Endothelial cell of umbilical vein (primary cell): ENCODE measurements around the gene DYRK1A. TPM values are rescaled to one million over a fixed set of nuclear protein-coding genes. Genes with fewer than 3 reads are reported as not detected.

Experiments used
- BruUV-seq: library from RNA; stranded (reverse); fragments of 400-500 nt; replicated peaks from 2 replicates; lab custom pipeline; 2021; lab: Mats Ljungman, UMichigan
- CTCF ChIA-PET: fragments of 300-600, 350-600 bp; sonication (Branson Sonifier 250); formaldehyde crosslinking; loops from one replicate; lab custom pipeline; 2021; ENCODE audit warnings: antibody characterized with exemption, inconsistent platforms; lab: Charles Lee
- POLR2A ChIA-PET: fragments of 300-600, 350-600 bp; sonication (Branson Sonifier 250); formaldehyde crosslinking; loops from one replicate; lab custom pipeline; 2021; ENCODE audit warnings: antibody characterized with exemption, inconsistent platforms; lab: Charles Lee
- DNase-seq: peaks from one replicate; pipeline ENCODE4 v3.0.0-alpha.2; 2011; ENCODE audit warnings: low read depth, low spot score
- FAIRE-seq: peaks from 2 replicates; lab custom pipeline; 2011; peaks lifted over from hg19 to GRCh38; lab: Jason Lieb, UNC
- H2AFZ ChIP-seq: 2 replicates; pipeline ENCODE4 v1.6.0; 2012; ENCODE audit warnings: low read depth, low read length, control low read depth, inconsistent platforms
- H3K27ac ChIP-seq: 2 replicates; pipeline ENCODE4 v1.5.1; 2011; ENCODE audit warnings: low read depth, mild to moderate bottlenecking, control low read depth, low read length, moderate library complexity; ENCODE audit not compliant: insufficient read depth
- H3K27me3 ChIP-seq, 2 experiments: 2 replicates each; pipeline versions ENCODE4 v1.6.0 to v1.6.1; 2011; ENCODE audit warnings: low read length in 2 of 2, mixed read lengths in 1 of 2; ENCODE audit not compliant: control insufficient read depth in 2 of 2, insufficient read depth in 2 of 2
- H3K36me3 ChIP-seq, 2 experiments: 2 replicates in 1 of 2; 3 replicates in 1 of 2; pipeline ENCODE4 v1.5.1; 2011; ENCODE audit warnings: low read length in 2 of 2, mild to moderate bottlenecking in 1 of 2, moderate library complexity in 1 of 2; ENCODE audit not compliant: control insufficient read depth in 2 of 2, insufficient read depth in 2 of 2; ENCODE audit errors: extremely low read depth in 1 of 2
- H3K4me1 ChIP-seq: 3 replicates; pipeline ENCODE4 v1.5.1; 2011; ENCODE audit warnings: mild to moderate bottlenecking, low read length; ENCODE audit not compliant: control insufficient read depth, insufficient read depth; ENCODE audit errors: extremely low read depth
- H3K4me2 ChIP-seq: 2 replicates; pipeline ENCODE4 v1.6.1; 2011; ENCODE audit warnings: low read length, control low read depth, mixed read lengths; ENCODE audit not compliant: insufficient read depth
- H3K4me3 ChIP-seq, 3 experiments: fragments of 200-600 bp in 1 of 3; sonication (generic), shearing (Covaris generic) in 1 of 3; replicated peaks in 1 of 3; 2 replicates each; pipeline ENCODE4 v1.5.1; 2011 to 2016; ENCODE audit warnings: control low read depth in 3 of 3, low read length in 3 of 3, mild to moderate bottlenecking in 2 of 3, inconsistent platforms in 1 of 3, low read depth in 1 of 3, moderate library complexity in 1 of 3; ENCODE audit not compliant: insufficient read depth in 1 of 3
- H3K79me2 ChIP-seq: 2 replicates; pipeline ENCODE4 v1.6.0; 2012; ENCODE audit warnings: low read length, inconsistent platforms; ENCODE audit not compliant: control insufficient read depth, insufficient read depth
- H3K9ac ChIP-seq: replicated peaks from 2 replicates; pipeline ENCODE3; 2011; ENCODE audit warnings: low read length, control low read depth; ENCODE audit not compliant: insufficient read depth; ENCODE audit errors: extremely low read depth
- H3K9me1 ChIP-seq: replicated peaks from 3 replicates; pipeline ENCODE4 v1.6.0; 2011; ENCODE audit warnings: mild to moderate bottlenecking, low read length; ENCODE audit not compliant: control insufficient read depth, insufficient read depth; ENCODE audit errors: extremely low read depth
- H3K9me3 ChIP-seq: replicated peaks from 2 replicates; pipeline ENCODE4 v1.5.1; 2012; ENCODE audit warnings: low read length, inconsistent platforms; ENCODE audit not compliant: control insufficient read depth, insufficient read depth
- H4K20me1 ChIP-seq: replicated peaks from 2 replicates; pipeline ENCODE3; 2011; ENCODE audit warnings: mild to moderate bottlenecking, low read length; ENCODE audit not compliant: control insufficient read depth, insufficient read depth; ENCODE audit errors: extremely low read depth
- CTCF ChIP-seq, 2 donors: IDR thresholded peaks; 1 replicate in 1 of 2; 2 replicates in 1 of 2; pipeline ENCODE4 v1.5.1; 2011; ENCODE audit warnings: low read length in 2 of 2, mild to moderate bottlenecking in 2 of 2, moderate library complexity in 2 of 2, control low read depth in 1 of 2, inconsistent platforms in 1 of 2, low read depth in 1 of 2; ENCODE audit not compliant: insufficient read depth in 1 of 2; ENCODE audit errors: extremely low read depth in 1 of 2
- FOS ChIP-seq: IDR thresholded peaks from 2 replicates; pipeline ENCODE4 v1.6.1; 2011; ENCODE audit warnings: mild to moderate bottlenecking, low read length, moderate library complexity, borderline replicate concordance; ENCODE audit not compliant: insufficient read depth
- GATA2 ChIP-seq: IDR thresholded peaks from 2 replicates; pipeline ENCODE4 v1.7.0; 2011; ENCODE audit warnings: low read depth, mild to moderate bottlenecking, moderate library complexity, mixed read lengths, low read length; ENCODE audit not compliant: insufficient read length, insufficient read depth
- JUN ChIP-seq: IDR thresholded peaks from 2 replicates; pipeline ENCODE4 v1.6.1; 2011; ENCODE audit warnings: borderline replicate concordance, low read depth; ENCODE audit not compliant: insufficient read length, insufficient read depth
- MAX ChIP-seq: IDR thresholded peaks from 2 replicates; pipeline ENCODE4 v1.6.1; 2011; ENCODE audit not compliant: insufficient read depth, insufficient read length
- MYC ChIP-seq: IDR thresholded peaks from one replicate; pipeline ENCODE4 v1.6.1; 2011; ENCODE audit warnings: mild to moderate bottlenecking, low read depth, low read length
- POLR2A ChIP-seq: IDR thresholded peaks from 2 replicates; pipeline ENCODE4 v1.6.1; 2012; ENCODE audit warnings: low read depth, mild to moderate bottlenecking, control low read depth, low read length
- POLR2AphosphoS5 ChIP-seq: IDR thresholded peaks from 2 replicates; pipeline ENCODE4 v1.6.1; 2012; ENCODE audit warnings: low read depth, mild to moderate bottlenecking, control low read depth, low read length, moderate library complexity; ENCODE audit not compliant: insufficient read depth
- dilution Hi-C: fragments of 300-500 bp; cut with MboI; formaldehyde crosslinking; loops from one replicate; pipeline ENCODE4 v1.15.0; 2019; ENCODE audit warnings: low sequenced_read_pairs; ENCODE audit not compliant: extremely low pct_ligation_motif_present
- intact Hi-C: fragments of 100-400 bp; cut with micrococcal nuclease; formaldehyde crosslinking; loops from one replicate; pipeline ENCODE4 v1.10.0; 2022
- polyA plus RNA-seq, 4 experiments: library from polyadenylated mRNA; depleted of rRNA in 3 of 4; stranded (reverse) in 3 of 4; unstranded in 1 of 4; fragments of >200 nt; gene quantifications; 2 replicates each; pipeline versions ENCODE4 v1.2.1 to v1.2.3, GENCODE V29; 2011 to 2012; ENCODE audit warnings: missing spikeins in 1 of 4
- total RNA-seq: library from RNA; stranded (reverse); gene quantifications from 2 replicates; pipeline ENCODE4 v1.2.3, GENCODE V29; 2021

The DYRK1A gene
- total and polyA plus RNA-seq, 2 donors (not counting 3 experiments of a cell fraction or from before 2014, with no cell fraction given), result 51.8 to 53.7 TPM

- intact Hi-C loops, result no loop called here
- H3K9me1 ChIP-seq, result no peaks in the 10 kb centered on the region
- no peak for TF ChIP-seq MYC
- TF ChIP-seq GATA2, result no peak
- TF ChIP-seq FOS, result no peak
- TF ChIP-seq POLR2A, result no peak
- TF ChIP-seq POLR2AphosphoS5, result no peak
- no peak for TF ChIP-seq JUN
- TF ChIP-seq MAX, result no peak
- TF ChIP-seq CTCF (IDR thresholded peaks at IDR 0.05; ENCODE audit: extremely low read depth in 1 of 2, insufficient read depth in 1 of 2, low read depth in 1 of 2, low read length in 2 of 2), result no peak
- H3K4me3 ChIP-seq, result no peak overlapping the region
- no peak overlapping the region for H2AFZ ChIP-seq
- no peaks in the 10 kb centered on the region for H3K79me2 ChIP-seq
- ChIA-PET CTCF (interaction anchor here (1.1 kb wide), 1 partner anchor 12 kb away, joined by 3 read pairs; no protein-coding TSS in a partner anchor), POLR2A (no interaction called here)
- peaks cover 2 to 4% of the 10 kb centered on the region in 2 experiments for H3K27me3 ChIP-seq
- no peaks in the 10 kb centered on the region for H3K9me3 ChIP-seq
- no peak overlapping the region for H3K4me2 ChIP-seq
- H3K4me1 ChIP-seq, result peaks cover 16% of the 10 kb centered on the region
- no TSS peak for BruUV-seq
- H3K27ac ChIP-seq, result no peak overlapping the region
- dilution Hi-C loops, result no loop called here
- H4K20me1 ChIP-seq, result no peaks in the 10 kb centered on the region
- FAIRE-seq (no peak), DNase-seq (no peak)
- no peak overlapping the region for H3K9ac ChIP-seq
- no peaks in the 10 kb centered on the region for H3K36me3 ChIP-seq
Observed at GRCh38 chr21:37551993-37552355, 185.4 kb downstream of the DYRK1A start.
